OCI-LY1 (cell line): ENCODE results near the gene SNTG2.

Experiments
- H2AFZ ChIP-seq: fragments of 200-600 bp; sonication (generic), shearing (Covaris generic); 2 replicates; pipeline ENCODE4 v1.6.0; 2014; ENCODE audit warnings: antibody characterized with exemption, mild to moderate bottlenecking, low read length
- H3F3A ChIP-seq: fragments of 200-600 bp; sonication (generic), shearing (Covaris generic); 2 replicates; pipeline ENCODE4 v1.6.0; 2014; ENCODE audit warnings: mild to moderate bottlenecking, antibody characterized with exemption, low read length, moderate library complexity; ENCODE audit not compliant: insufficient read depth
- H3K27ac ChIP-seq: fragments of 200-600 bp; sonication (generic); 2 replicates; pipeline ENCODE4 v1.5.1; 2014; ENCODE audit warnings: low read length, mixed run types, mild to moderate bottlenecking, low read depth; ENCODE audit not compliant: poor library complexity, severe bottlenecking
- H3K27me3 ChIP-seq: fragments of 200-600 bp; sonication (generic); 2 replicates; pipeline ENCODE4 v1.6.0; 2014; ENCODE audit warnings: antibody characterized with exemption, mild to moderate bottlenecking, low read length, moderate library complexity; ENCODE audit not compliant: insufficient read depth
- H3K36me3 ChIP-seq: fragments of 200-600 bp; sonication (generic); 2 replicates; pipeline ENCODE4 v1.6.1; 2014; ENCODE audit warnings: mild to moderate bottlenecking, antibody characterized with exemption, low read length, moderate library complexity, mixed read lengths; ENCODE audit not compliant: insufficient read depth
- H3K4me1 ChIP-seq: fragments of 200-600 bp; sonication (generic); 2 replicates; pipeline ENCODE4 v1.5.1; 2014; ENCODE audit warnings: mild to moderate bottlenecking, low read length, moderate library complexity; ENCODE audit not compliant: insufficient read depth, severe bottlenecking
- H3K4me2 ChIP-seq: fragments of 200-600 bp; sonication (generic), shearing (Covaris generic); 2 replicates; pipeline ENCODE4 v1.6.1; 2014; ENCODE audit warnings: low read length
- H3K4me3 ChIP-seq: fragments of 200-600 bp; sonication (generic); 2 replicates; pipeline ENCODE4 v1.5.1; 2014; ENCODE audit warnings: low read length, low read depth, mild to moderate bottlenecking, mixed read lengths; ENCODE audit not compliant: poor library complexity, severe bottlenecking
- H3K79me2 ChIP-seq: fragments of 200-600 bp; shearing (Covaris generic); 2 replicates; pipeline ENCODE4 v1.6.1; 2016; ENCODE audit warnings: mixed run types, low read length, mixed read lengths; ENCODE audit not compliant: insufficient read depth
- H3K9ac ChIP-seq: fragments of 200-600 bp; sonication (generic), shearing (Covaris generic); 2 replicates; pipeline ENCODE4 v1.6.1; 2014; ENCODE audit warnings: mild to moderate bottlenecking, low read length, mixed read lengths
- H3K9me2 ChIP-seq: fragments of 200-600 bp; sonication (generic), shearing (Covaris generic); 2 replicates; pipeline ENCODE4 v1.6.1; 2014; ENCODE audit warnings: low read depth, mild to moderate bottlenecking, low read length, mixed read lengths
- H3K9me3 ChIP-seq: fragments of 200-600 bp; shearing (Covaris generic); 2 replicates; pipeline ENCODE4 v1.6.1; 2014; ENCODE audit warnings: low read length, mixed read lengths
- H4K20me1 ChIP-seq: fragments of 200-600 bp; sonication (generic), shearing (Covaris generic); 2 replicates; pipeline ENCODE4 v1.6.0; 2016; ENCODE audit warnings: mild to moderate bottlenecking, low read length; ENCODE audit not compliant: insufficient read depth
- EZH2 ChIP-seq: fragments of 200-600 bp; sonication (generic), shearing (Covaris generic); IDR thresholded peaks from 2 replicates; pipeline ENCODE4 v1.8.0; 2017; ENCODE audit warnings: borderline replicate concordance, mixed run types, mild to moderate bottlenecking, antibody characterized with exemption, low read length, moderate library complexity, mixed read lengths
- TF ChIP-seq, protein P1 (sequence below): fragments of 200-600 bp; sonication (generic), shearing (Covaris generic); IDR thresholded peaks from 2 replicates; pipeline ENCODE4 v1.5.1; 2017; ENCODE audit warnings: mild to moderate bottlenecking, antibody characterized with exemption, low read length, moderate library complexity, mixed read lengths

The SNTG2 gene

DNA sequence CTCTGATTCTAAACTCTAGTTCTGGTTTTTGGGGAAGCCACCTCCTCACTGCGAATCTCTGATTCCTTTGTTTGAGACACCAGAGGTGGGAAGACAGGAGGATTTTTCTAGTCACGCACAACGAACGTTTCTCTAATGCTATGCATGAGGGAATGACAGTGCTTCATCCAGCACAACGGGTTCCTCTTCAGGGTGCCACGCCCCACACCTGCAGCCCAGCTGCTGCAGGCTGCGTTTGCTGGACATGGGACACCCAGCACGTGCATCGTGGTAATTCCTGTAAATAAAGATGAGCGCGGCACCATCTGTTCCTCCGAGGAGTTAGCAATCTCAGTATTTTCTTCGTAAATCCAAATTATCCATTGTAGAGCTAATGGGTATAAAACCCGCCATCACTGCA, 425.1 kb downstream of the SNTG2 start:
- Histone ChIP-seq H3K36me3 (no peaks in the 10 kb centered on the region), H3K4me3 (no peak overlapping the region), H3K4me2 (no peak overlapping the region), H3K9me3 (no peaks in the 10 kb centered on the region), H2AFZ (no peak overlapping the region), H3F3A (no peaks in the 10 kb centered on the region), H3K4me1 (no peaks in the 10 kb centered on the region), H3K27me3 (no peaks in the 10 kb centered on the region), H3K9ac (no peak overlapping the region), H3K79me2 (no peaks in the 10 kb centered on the region), H3K27ac (no peak overlapping the region), H4K20me1 (no peaks in the 10 kb centered on the region), H3K9me2 (no peaks in the 10 kb centered on the region)
- TF ChIP-seq, protein P1, sequence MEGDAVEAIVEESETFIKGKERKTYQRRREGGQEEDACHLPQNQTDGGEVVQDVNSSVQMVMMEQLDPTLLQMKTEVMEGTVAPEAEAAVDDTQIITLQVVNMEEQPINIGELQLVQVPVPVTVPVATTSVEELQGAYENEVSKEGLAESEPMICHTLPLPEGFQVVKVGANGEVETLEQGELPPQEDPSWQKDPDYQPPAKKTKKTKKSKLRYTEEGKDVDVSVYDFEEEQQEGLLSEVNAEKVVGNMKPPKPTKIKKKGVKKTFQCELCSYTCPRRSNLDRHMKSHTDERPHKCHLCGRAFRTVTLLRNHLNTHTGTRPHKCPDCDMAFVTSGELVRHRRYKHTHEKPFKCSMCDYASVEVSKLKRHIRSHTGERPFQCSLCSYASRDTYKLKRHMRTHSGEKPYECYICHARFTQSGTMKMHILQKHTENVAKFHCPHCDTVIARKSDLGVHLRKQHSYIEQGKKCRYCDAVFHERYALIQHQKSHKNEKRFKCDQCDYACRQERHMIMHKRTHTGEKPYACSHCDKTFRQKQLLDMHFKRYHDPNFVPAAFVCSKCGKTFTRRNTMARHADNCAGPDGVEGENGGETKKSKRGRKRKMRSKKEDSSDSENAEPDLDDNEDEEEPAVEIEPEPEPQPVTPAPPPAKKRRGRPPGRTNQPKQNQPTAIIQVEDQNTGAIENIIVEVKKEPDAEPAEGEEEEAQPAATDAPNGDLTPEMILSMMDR: no peak

DNA sequence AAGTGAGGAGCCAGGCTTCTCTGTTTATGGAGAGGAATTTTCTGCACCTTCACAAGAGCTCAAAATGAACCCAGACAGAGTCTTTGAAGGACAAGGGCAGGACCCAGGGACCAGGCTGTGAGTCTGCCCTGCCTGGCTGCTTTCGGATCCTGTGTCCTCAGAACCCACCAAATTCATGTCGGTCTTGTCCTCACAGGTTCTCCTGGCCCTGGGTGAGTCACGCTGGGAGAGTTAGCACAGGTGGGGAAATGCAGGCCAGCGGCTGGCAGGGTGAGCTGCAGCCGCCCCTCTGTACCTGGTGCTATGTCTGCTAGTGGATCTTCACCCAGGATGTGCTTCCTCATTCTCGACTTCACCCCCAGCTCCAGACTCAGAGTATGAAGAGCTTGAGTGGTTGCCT, 426.8 kb downstream of the SNTG2 start:
- Histone ChIP-seq H3K4me2 (no peak overlapping the region), H3K36me3 (no peaks in the 10 kb centered on the region), H2AFZ (no peak overlapping the region), H3K9ac (no peak overlapping the region), H3K9me2 (no peaks in the 10 kb centered on the region), H3K27me3 (no peaks in the 10 kb centered on the region), H3K4me1 (no peaks in the 10 kb centered on the region), H4K20me1 (no peaks in the 10 kb centered on the region), H3K79me2 (no peaks in the 10 kb centered on the region), H3K27ac (no peak overlapping the region), H3K9me3 (no peaks in the 10 kb centered on the region), H3K4me3 (no peak overlapping the region), H3F3A (no peaks in the 10 kb centered on the region)
- TF ChIP-seq, protein P1: no peak
- TF ChIP-seq EZH2: no peak

DNA sequence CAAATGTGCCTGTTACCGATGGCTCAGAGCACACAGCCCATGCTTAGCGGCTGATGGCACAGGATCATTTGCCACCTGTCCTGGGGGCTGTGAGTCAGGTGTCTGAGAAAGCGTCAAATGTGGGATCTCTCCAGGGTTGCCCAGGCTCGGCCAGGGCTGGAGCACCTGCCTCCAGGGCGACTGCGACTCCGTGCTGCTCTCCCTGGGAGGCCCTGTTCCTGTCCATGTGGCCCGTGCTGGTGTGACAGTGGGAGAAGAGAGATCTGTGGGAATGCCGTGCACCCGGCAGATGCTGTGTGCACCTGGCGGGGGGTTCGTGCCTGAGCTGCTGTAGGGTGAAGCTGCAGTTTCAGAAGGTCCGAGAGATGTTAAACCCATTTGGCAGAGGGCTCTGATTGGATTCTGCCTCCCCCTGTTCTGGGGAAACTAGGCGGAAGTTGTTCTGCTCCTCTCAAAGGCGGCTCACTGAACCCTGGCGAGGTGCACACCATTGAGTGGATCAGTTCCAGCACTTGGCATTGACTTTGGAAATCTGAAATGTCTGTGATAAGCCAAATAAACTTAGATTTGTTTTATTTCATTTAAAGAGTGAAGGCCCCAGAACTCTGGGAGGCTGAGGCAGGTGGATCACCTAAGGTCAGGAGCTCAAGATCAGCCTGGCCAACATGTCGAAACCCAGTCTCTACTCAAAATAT, 428.0 kb downstream of the SNTG2 start:
- H3K4me3 ChIP-seq: no peak overlapping the region
- no peaks in the 10 kb centered on the region for H3K9me3 ChIP-seq
- no peak overlapping the region for H2AFZ ChIP-seq
- no peaks in the 10 kb centered on the region for H3K79me2 ChIP-seq
- no peaks in the 10 kb centered on the region for H4K20me1 ChIP-seq
- H3K4me2 ChIP-seq: no peak overlapping the region
- H3K27me3 ChIP-seq: no peaks in the 10 kb centered on the region
- H3K9me2 ChIP-seq: no peaks in the 10 kb centered on the region
- no peaks in the 10 kb centered on the region for H3K4me1 ChIP-seq
- H3K27ac ChIP-seq: no peak overlapping the region
- H3K9ac ChIP-seq: no peak overlapping the region
- H3K36me3 ChIP-seq: no peaks in the 10 kb centered on the region
- no peak for TF ChIP-seq EZH2
- TF ChIP-seq, protein P1: no peak
- no peaks in the 10 kb centered on the region for H3F3A ChIP-seq
